Activated CD4-positive, alpha-beta memory T cell treated with anti-CD3 and anti-CD28 coated beads for 36 hours (primary cell): ENCODE data around the gene CDKN3. TPM values are rescaled to one million over a fixed set of nuclear protein-coding genes. Genes with fewer than 3 reads are reported as not detected.

Experiments used
- CTCF ChIA-PET: fragments of 350-600 bp; sonication (Branson Sonifier 250); formaldehyde crosslinking; loops from one replicate; lab custom pipeline; 2021; ENCODE audit warnings: antibody characterized with exemption, inconsistent platforms; lab: Charles Lee
- POLR2A ChIA-PET: fragments of 350-600 bp; sonication (Branson Sonifier 250); formaldehyde crosslinking; loops from one replicate; lab custom pipeline; 2021; ENCODE audit warnings: antibody characterized with exemption; lab: Charles Lee
- DNase-seq: peaks from one replicate; pipeline ENCODE4 v3.0.0-alpha.2; 2020
- H3K27ac Mint-ChIP-seq: one replicate; pipeline ENCODE4 v1.8.0; 2021; ENCODE audit warnings: mixed read lengths
- H3K27me3 Mint-ChIP-seq: one replicate; pipeline ENCODE4 v1.8.0; 2021; ENCODE audit warnings: mixed read lengths
- H3K36me3 Mint-ChIP-seq: one replicate; pipeline ENCODE4 v1.8.0; 2021; ENCODE audit warnings: mixed read lengths
- H3K4me1 Mint-ChIP-seq: one replicate; pipeline ENCODE4 v1.8.0; 2021; ENCODE audit warnings: low read depth, mixed read lengths
- H3K4me3 Mint-ChIP-seq: one replicate; pipeline ENCODE4 v1.8.0; 2021; ENCODE audit warnings: mild to moderate bottlenecking, mixed read lengths
- H3K9me3 Mint-ChIP-seq: one replicate; pipeline ENCODE4 v1.8.0; 2021; ENCODE audit warnings: mixed read lengths
- intact Hi-C: fragments of 100-400 bp; cut with micrococcal nuclease; formaldehyde crosslinking; loops from one replicate; pipeline ENCODE4 v1.15.1; 2023
- total RNA-seq, 2 experiments: library from RNA; stranded (reverse); gene quantifications; one replicate each; pipeline ENCODE4 v1.2.3, GENCODE V29; 2021

CDKN3 gene
- total RNA-seq, 2 experiments from 2014 or later = 96.2 to 99.2 TPM

- peaks cover 17% of the 10 kb centered on the region for H3K9me3 Mint-ChIP-seq
- no peaks in the 10 kb centered on the region for H3K27me3 Mint-ChIP-seq
- intact Hi-C loops = no loop called here
- ChIA-PET CTCF (no interaction called here), POLR2A (no interaction called here)
- DNase-seq = no peak
- H3K4me3 Mint-ChIP-seq = no peak overlapping the region
- H3K4me1 Mint-ChIP-seq = peaks cover 12% of the 10 kb centered on the region
- peaks cover 11% of the 10 kb centered on the region for H3K36me3 Mint-ChIP-seq
- no peak overlapping the region for H3K27ac Mint-ChIP-seq
These were observed 62.3 kb downstream of the CDKN3 start for GRCh38 chr14:54459106-54459505.

- ChIA-PET CTCF (no interaction called here), POLR2A (interaction anchor here (0.7 to 1.2 kb wide), 2 partner anchors 24 to 27 kb away, joined by 3 read pairs; no protein-coding TSS in a partner anchor)
- H3K9me3 Mint-ChIP-seq = peaks cover 20% of the 10 kb centered on the region
- H3K4me3 Mint-ChIP-seq = no peak overlapping the region
- H3K27ac Mint-ChIP-seq = peak overlapping the region; percentile 38
- peaks cover 12% of the 10 kb centered on the region for H3K4me1 Mint-ChIP-seq
- peaks cover 11% of the 10 kb centered on the region for H3K36me3 Mint-ChIP-seq
- DNase-seq = no peak
- intact Hi-C loops = no loop called here
- no peaks in the 10 kb centered on the region for H3K27me3 Mint-ChIP-seq
These were observed 65.2 kb downstream of the CDKN3 start for GRCh38 chr14:54462048-54462447.

GRCh38 chr14:54465654-54466053 lies 68.8 kb downstream of the CDKN3 start:
- intact Hi-C loops = no loop called here
- no peaks in the 10 kb centered on the region for H3K27me3 Mint-ChIP-seq
- DNase-seq = no peak
- peaks cover 19% of the 10 kb centered on the region for H3K36me3 Mint-ChIP-seq
- no peak overlapping the region for H3K27ac Mint-ChIP-seq
- H3K4me3 Mint-ChIP-seq = no peak overlapping the region
- ChIA-PET POLR2A (no interaction called here), CTCF (no interaction called here)
- peaks cover 16% of the 10 kb centered on the region for H3K9me3 Mint-ChIP-seq
- H3K4me1 Mint-ChIP-seq = peaks cover 12% of the 10 kb centered on the region

DNA sequence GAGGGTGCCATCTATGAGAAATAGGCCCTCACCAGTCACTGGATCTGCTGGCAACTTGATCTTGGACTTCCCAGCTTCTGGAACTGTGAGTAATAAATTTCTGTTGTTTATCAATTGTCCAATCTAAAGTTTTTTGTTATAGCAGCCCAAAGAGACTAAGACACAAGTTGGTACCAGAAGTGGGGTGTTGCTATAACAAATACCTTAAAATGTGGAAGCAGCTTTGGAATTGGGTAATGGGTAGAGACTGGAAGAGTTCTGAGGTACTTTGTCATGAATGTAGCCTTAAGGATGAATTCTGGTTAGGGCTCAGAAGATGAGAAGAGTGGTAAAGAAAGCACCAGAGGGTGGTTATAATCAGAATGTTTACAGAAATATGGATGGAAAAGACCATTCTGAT lies 70.5 kb downstream of the CDKN3 start:
- no peak overlapping the region for H3K4me3 Mint-ChIP-seq
- peaks cover 5% of the 10 kb centered on the region for H3K4me1 Mint-ChIP-seq
- CTCF ChIA-PET = no interaction called here
- H3K36me3 Mint-ChIP-seq = peaks cover 24% of the 10 kb centered on the region
- DNase-seq = no peak
- intact Hi-C loops = no loop called here
- no peak overlapping the region for H3K27ac Mint-ChIP-seq
- peaks cover 16% of the 10 kb centered on the region for H3K9me3 Mint-ChIP-seq
- POLR2A ChIA-PET = no interaction called here
- no peaks in the 10 kb centered on the region for H3K27me3 Mint-ChIP-seq

Other genes with a start within 250 kb of the CDKN3 start
- 10 to 100 TPM; 84.2 to 89.9 TPM for gene CNIH1, start 44.4 kb downstream of the CDKN3 start, total RNA-seq
- 10 to 100 TPM; 39.0 to 43.6 TPM for gene GMFB, start 92.0 kb downstream of the CDKN3 start, total RNA-seq
- 10 to 100 TPM; 13.7 to 15.1 TPM for gene CGRRF1, start 112.9 kb downstream of the CDKN3 start, total RNA-seq
- gene SAMD4A, start 170.1 kb downstream of the CDKN3 start, total RNA-seq = 1 to 10 TPM; 2.4 to 2.6 TPM